ENCODE results near the gene PSORS1C2.

PSORS1C2 gene

DNA sequence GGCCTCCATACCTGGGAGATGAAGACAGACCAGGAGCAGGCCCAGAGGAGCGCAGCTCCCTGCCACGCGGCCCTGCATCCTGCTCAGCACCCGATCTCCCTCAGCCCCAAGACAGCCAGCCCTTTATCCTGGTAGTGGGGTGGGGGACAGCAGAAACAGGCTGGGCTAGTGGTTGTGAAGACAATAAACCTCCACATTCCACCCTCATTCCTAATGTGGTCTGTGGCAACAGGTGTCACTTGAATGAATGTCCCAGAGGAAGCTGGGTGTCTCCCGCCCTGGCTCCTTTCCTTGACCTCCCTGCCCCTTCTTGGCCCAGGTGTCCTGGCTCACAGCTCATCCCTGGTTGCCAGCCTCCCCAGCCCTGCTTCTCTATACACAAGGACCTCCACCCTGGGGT lies 26.4 kb downstream of the PSORS1C2 start, which contains the start of gene C6orf15:
C6orf15 (minus strand) TSS at position 98 of the 400 bp plus-strand sequence; CDS start at position 78, 20 bp downstream.
- TF ChIP-seq, protein P1, sequence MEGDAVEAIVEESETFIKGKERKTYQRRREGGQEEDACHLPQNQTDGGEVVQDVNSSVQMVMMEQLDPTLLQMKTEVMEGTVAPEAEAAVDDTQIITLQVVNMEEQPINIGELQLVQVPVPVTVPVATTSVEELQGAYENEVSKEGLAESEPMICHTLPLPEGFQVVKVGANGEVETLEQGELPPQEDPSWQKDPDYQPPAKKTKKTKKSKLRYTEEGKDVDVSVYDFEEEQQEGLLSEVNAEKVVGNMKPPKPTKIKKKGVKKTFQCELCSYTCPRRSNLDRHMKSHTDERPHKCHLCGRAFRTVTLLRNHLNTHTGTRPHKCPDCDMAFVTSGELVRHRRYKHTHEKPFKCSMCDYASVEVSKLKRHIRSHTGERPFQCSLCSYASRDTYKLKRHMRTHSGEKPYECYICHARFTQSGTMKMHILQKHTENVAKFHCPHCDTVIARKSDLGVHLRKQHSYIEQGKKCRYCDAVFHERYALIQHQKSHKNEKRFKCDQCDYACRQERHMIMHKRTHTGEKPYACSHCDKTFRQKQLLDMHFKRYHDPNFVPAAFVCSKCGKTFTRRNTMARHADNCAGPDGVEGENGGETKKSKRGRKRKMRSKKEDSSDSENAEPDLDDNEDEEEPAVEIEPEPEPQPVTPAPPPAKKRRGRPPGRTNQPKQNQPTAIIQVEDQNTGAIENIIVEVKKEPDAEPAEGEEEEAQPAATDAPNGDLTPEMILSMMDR (conservative IDR thresholded peaks at IDR 0.05; ENCODE audit: low read depth), result no peak
- POLR2A ChIA-PET (ENCODE audit: low non-redundant PET), result no interaction called here
- no peak for DNase-seq (ENCODE audit: low spot score)
- CTCF ChIA-PET, result no interaction called here
- no peak within 1 kb of the TSS for H3K27ac ChIP-seq

DNA sequence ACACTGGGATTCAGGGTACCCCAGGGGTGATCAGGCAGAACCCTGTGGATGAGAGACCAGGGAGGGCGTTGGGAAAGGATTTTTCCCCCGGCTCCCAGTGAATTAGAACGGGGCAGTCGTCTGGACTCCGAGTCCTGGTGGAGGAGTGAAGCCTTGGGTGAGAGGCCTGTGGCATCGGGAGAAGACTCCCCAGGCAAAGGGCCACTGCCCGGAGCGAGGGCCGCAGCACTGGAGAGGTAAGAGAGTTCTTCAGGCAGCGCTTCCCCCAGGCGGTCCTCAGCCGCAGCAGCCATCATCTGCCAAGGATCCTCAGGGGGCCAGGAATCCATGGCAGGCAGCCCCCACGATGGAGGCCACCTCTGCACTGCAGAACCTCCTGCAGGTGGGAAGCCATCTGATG lies 27.2 kb downstream of the PSORS1C2 start:
- ChIA-PET CTCF (no interaction called here), POLR2A (ENCODE audit: low non-redundant PET) (no interaction called here)
- DNase-seq (ENCODE audit: low spot score), result no peak
- H3K27ac ChIP-seq, result no peak overlapping the region
- TF ChIP-seq, protein P1 (conservative IDR thresholded peaks at IDR 0.05; ENCODE audit: low read depth), result no peak

DNA sequence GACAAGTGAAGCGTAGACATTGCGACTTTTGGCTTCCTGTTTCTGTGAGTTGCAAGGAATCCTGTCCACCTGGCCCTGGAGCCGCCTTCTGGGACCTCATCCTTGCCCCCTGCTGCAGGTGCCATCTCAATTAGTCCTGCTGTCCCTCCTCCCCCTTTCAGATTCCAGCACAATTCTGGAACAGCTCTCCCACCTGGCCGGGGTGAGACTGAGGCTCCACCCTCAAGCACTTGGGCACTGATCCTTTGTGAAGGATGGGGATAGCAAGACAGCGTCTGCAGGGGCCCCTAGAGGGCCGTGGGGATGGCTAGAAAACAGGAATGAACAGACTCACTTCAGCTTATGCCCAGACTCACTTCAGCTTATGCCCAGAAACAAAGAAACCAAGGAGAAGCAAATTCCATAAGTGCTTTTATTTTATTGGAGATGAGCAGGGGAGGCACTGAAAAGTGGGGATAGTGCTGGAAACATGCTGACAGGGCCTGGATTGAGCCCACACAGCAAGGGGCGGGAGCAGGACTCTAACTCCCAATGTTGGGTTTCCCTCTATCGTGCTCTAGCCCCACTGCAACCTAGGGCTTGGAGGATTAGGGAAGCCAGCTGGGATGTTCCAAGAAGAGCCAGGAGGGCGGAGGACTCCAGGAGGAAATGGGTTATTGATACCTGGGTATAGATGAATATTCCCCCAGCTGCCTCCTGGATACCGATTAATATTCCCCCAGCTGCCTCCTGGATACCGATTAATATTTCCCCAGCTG lies 27.9 kb downstream of the PSORS1C2 start:
- no peak overlapping the region for H3K27ac ChIP-seq
- ChIA-PET CTCF (interaction anchor here (0.6 kb wide), 1 partner anchor 385 kb away, joined by 6 read pairs; no protein-coding TSS in a partner anchor), POLR2A (ENCODE audit: low non-redundant PET) (no interaction called here)
- DNase-seq (ENCODE audit: low spot score), result no peak
- TF ChIP-seq, protein P1 (conservative IDR thresholded peaks at IDR 0.05; ENCODE audit: low read depth), result no peak

DNA sequence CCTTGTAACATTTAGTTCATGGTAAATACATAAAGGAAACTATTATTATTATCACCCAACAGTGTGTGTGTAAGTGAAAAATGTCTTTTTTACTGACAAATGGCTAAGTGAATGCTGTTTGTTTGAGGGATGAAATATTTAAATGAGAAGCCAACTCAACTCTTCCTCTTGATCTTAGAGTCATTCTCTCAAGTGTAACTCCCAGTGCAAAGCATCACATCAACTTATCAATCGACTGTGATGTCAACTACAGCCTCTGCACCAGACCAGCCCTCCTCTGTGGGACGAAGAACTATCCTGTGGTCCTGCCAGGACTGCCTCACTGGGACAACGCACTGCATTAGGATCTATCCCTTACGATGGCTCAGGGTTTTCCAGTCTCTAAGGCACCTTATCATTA lies 31.8 kb downstream of the PSORS1C2 start:
- no peak overlapping the region for H3K27ac ChIP-seq
- ChIA-PET CTCF (no interaction called here), POLR2A (ENCODE audit: low non-redundant PET) (no interaction called here)
- no peak for DNase-seq (ENCODE audit: low spot score)
- TF ChIP-seq, protein P1 (conservative IDR thresholded peaks at IDR 0.05; ENCODE audit: low read depth), result no peak

DNA sequence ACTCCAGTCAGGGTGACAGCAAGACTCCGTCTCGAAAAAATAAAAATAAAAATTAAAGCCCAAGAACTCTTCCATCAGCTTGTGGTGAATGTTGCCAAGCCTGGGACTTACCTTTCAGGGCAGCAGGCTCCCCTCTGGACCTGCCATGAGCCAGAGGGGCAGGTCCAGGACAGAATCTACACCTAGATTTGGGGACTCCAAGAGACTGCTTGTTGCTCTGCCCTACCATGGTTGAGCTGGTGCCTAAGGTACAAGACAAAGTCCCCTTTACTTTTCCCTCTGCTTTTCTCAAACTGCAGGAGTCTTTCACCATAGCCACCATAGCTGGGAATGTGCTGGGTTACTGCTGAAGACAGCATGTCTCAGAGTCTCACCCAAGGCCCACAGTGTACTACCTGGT lies 35.7 kb downstream of the PSORS1C2 start:
- POLR2A ChIA-PET (ENCODE audit: low non-redundant PET), result no interaction called here
- DNase-seq (ENCODE audit: low spot score), result no peak
- TF ChIP-seq, protein P1 (conservative IDR thresholded peaks at IDR 0.05; ENCODE audit: low read depth), result no peak
- CTCF ChIA-PET, result interaction anchor here (0.6 to 1.7 kb wide), 3 partner anchors 12 to 67 kb away, joined by 3 to 4 read pairs (median 3); no protein-coding TSS in a partner anchor
- peak overlapping the region; percentile 16; the same call in 1 of the 2 replicates for H3K27ac ChIP-seq

DNA sequence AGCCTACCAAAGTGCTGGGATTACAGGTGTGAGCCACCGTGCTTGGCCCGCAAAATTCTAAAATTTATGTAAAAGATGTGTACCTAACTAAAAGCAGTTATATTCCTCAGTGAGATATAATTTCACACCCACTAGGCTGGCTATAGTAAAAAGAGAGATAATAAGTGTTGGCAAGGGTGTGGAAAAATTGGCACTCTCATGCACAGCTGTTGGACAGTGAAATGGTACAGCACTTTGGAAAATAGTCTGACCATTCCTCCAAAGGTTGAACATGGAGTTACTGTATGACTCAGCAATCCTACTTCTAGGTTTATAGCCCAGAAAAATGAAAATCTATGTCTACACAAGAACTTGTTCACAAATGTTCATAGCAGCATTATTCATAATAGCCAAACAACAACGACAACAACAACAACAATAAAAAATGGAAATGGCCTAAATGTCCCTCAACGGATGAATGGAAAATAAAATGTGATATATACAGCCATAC lies 40.4 kb downstream of the PSORS1C2 start:
- CTCF ChIA-PET, result no interaction called here
- TF ChIP-seq, protein P1 (conservative IDR thresholded peaks at IDR 0.05; ENCODE audit: low read depth), result no peak

More for the DNA sequence above, 40.4 kb downstream of the PSORS1C2 start:
- H3K27ac ChIP-seq, result no peak overlapping the region
- POLR2A ChIA-PET (ENCODE audit: low non-redundant PET), result no interaction called here
- DNase-seq (ENCODE audit: low spot score), result no peak

Data from RWPE1 (cell line).